Measurements from ENCODE around the gene ATM.

DNA sequence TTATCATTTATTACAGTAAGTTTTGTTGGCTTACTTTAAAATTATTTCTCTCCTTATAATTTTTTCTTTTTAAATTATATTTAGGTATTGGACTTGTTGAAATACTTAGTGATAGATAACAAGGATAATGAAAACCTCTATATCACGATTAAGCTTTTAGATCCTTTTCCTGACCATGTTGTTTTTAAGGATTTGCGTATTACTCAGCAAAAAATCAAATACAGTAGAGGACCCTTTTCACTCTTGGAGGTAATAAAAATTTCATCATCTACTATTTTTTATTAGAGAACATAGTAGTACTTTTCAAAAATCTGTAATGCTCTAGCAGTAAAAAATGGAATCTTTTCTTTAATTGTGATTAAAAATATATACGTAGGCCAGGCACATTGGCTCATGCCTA, 70.4 kb downstream of the ATM start:
- TF ChIP-seq, protein P1, sequence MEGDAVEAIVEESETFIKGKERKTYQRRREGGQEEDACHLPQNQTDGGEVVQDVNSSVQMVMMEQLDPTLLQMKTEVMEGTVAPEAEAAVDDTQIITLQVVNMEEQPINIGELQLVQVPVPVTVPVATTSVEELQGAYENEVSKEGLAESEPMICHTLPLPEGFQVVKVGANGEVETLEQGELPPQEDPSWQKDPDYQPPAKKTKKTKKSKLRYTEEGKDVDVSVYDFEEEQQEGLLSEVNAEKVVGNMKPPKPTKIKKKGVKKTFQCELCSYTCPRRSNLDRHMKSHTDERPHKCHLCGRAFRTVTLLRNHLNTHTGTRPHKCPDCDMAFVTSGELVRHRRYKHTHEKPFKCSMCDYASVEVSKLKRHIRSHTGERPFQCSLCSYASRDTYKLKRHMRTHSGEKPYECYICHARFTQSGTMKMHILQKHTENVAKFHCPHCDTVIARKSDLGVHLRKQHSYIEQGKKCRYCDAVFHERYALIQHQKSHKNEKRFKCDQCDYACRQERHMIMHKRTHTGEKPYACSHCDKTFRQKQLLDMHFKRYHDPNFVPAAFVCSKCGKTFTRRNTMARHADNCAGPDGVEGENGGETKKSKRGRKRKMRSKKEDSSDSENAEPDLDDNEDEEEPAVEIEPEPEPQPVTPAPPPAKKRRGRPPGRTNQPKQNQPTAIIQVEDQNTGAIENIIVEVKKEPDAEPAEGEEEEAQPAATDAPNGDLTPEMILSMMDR (IDR thresholded peaks at IDR 0.05), result no peak
- TF ChIP-seq ZFX (IDR thresholded peaks at IDR 0.05; ENCODE audit: borderline replicate concordance), result no peak

Measured in 22Rv1 (cell line).